ENCODE results near the gene BCL2L15.

DNA sequence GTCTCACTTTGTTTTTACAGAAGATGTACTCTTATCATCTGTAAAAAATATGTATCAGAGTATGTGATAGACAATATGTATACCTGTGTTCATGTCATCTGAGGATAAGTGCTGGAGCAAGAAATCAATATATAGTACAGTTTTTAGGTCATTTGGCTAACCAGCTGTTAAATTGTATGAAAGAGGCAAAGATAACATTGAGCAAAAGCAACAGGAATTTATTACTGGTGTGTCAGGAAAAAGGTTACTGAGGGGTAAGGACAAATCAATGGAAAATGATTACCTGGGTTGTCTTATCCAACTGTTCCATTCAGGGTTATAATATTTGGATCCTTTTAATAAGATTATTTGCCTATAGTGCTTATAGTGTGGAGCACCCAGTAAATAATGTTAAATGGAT lies 46.6 kb upstream of the BCL2L15 start:
- TF ChIP-seq POLR2AphosphoS5 (IDR thresholded peaks at IDR 0.05; ENCODE audit: low read depth, low read length) (no peak), POLR2A (IDR thresholded peaks at IDR 0.05; ENCODE audit: low read depth, low read length) (no peak), SPI1 (IDR thresholded peaks at IDR 0.05; ENCODE audit: low read depth, low read length) (no peak), TAF1 (IDR thresholded peaks at IDR 0.05; ENCODE audit: low read depth, low read length) (no peak), POU2F2 (IDR thresholded peaks at IDR 0.05; ENCODE audit: low read depth, low read length) (no peak), PAX5 (IDR thresholded peaks at IDR 0.05; ENCODE audit: insufficient read depth, low read length, severe bottlenecking) (no peak)

Data from GM12891 (cell line).